Fibroblast of lung (primary cell): ENCODE data around the gene OLIG1. TPM values are rescaled to one million over a fixed set of nuclear protein-coding genes. Genes with fewer than 3 reads are reported as not detected.

Source experiments
- DNase-seq, 2 donors: peaks; one replicate each; pipeline versions ENCODE4 v3.0.0 to v3.0.0-alpha.2; 2010; ENCODE audit warnings: low read depth in 2 of 2
- H2AFZ ChIP-seq: 2 replicates; pipeline ENCODE4 v1.5.1; 2012; ENCODE audit warnings: low read length, control low read depth, inconsistent platforms
- H3K27ac ChIP-seq: 2 replicates; pipeline ENCODE4 v1.5.1; 2011; ENCODE audit warnings: low read length, control low read depth; ENCODE audit not compliant: insufficient read depth
- H3K27me3 ChIP-seq: 2 replicates; pipeline ENCODE4 v1.5.1; 2011; ENCODE audit warnings: mild to moderate bottlenecking, low read length; ENCODE audit not compliant: control insufficient read depth, insufficient read depth
- H3K36me3 ChIP-seq: 2 replicates; pipeline ENCODE4 v1.5.1; 2011; ENCODE audit warnings: low read length; ENCODE audit not compliant: control insufficient read depth, insufficient read depth
- H3K4me1 ChIP-seq: 2 replicates; pipeline ENCODE4 v1.5.1; 2011; ENCODE audit warnings: low read length; ENCODE audit not compliant: control insufficient read depth, insufficient read depth; ENCODE audit errors: extremely low read depth
- H3K4me2 ChIP-seq: 2 replicates; pipeline ENCODE4 v1.5.1; 2011; ENCODE audit warnings: low read length, control low read depth; ENCODE audit not compliant: insufficient read depth; ENCODE audit errors: extremely low read depth
- H3K4me3 ChIP-seq, 4 experiments: fragments of 200-600 bp in 1 of 4; sonication (generic) in 1 of 4; replicated peaks in 1 of 4; 2 replicates each; pipeline ENCODE4 v1.5.1; 2011 to 2016; ENCODE audit warnings: low read length in 4 of 4, low read depth in 3 of 4, mild to moderate bottlenecking in 3 of 4, control low read depth in 2 of 4, inconsistent platforms in 1 of 4, mixed read lengths in 1 of 4; ENCODE audit not compliant: insufficient read depth in 1 of 4; ENCODE audit errors: control extremely low read depth in 1 of 4
- H3K79me2 ChIP-seq: 2 replicates; pipeline ENCODE4 v1.5.1; 2012; ENCODE audit warnings: mild to moderate bottlenecking, low read length, inconsistent platforms; ENCODE audit not compliant: control insufficient read depth, insufficient read depth
- H3K9ac ChIP-seq: 2 replicates; pipeline ENCODE4 v1.5.1; 2011; ENCODE audit warnings: mild to moderate bottlenecking, low read length, control low read depth; ENCODE audit not compliant: insufficient read depth
- H3K9me3 ChIP-seq: 2 replicates; pipeline ENCODE4 v1.5.1; 2012; ENCODE audit warnings: low read depth, low read length; ENCODE audit not compliant: control insufficient read depth, insufficient read depth
- H4K20me1 ChIP-seq: 2 replicates; pipeline ENCODE4 v1.5.1; 2011; ENCODE audit warnings: low read length; ENCODE audit not compliant: control insufficient read depth, insufficient read depth; ENCODE audit errors: extremely low read depth
- EZH2 ChIP-seq: IDR thresholded peaks from 2 replicates; pipeline ENCODE4 v1.5.1; 2012; ENCODE audit warnings: low read length, control low read depth, mild to moderate bottlenecking; ENCODE audit errors: missing control alignments
- polyA plus RNA-seq, 2 donors: library from polyadenylated mRNA; depleted of rRNA in 1 of 2; stranded (reverse) in 1 of 2; unstranded in 1 of 2; fragments of >200 nt; gene quantifications; 2 replicates each; pipeline ENCODE4 v1.2.1, GENCODE V29; 2011 to 2012; ENCODE audit warnings: missing spikeins in 1 of 2
- total RNA-seq: library from RNA; depleted of rRNA; stranded (reverse); fragments of >200 nt; gene quantifications from 2 replicates; pipeline ENCODE4 v1.2.1, GENCODE V29; 2014
- TF ChIP-seq, protein P1 (sequence below), 2 donors: IDR thresholded peaks in 1 of 2; conservative IDR thresholded peaks in 1 of 2; 1 replicate in 1 of 2; 2 replicates in 1 of 2; pipeline ENCODE4 v1.5.1; 2011 to 2012; ENCODE audit warnings: low read length in 2 of 2, control low read depth in 1 of 2, inconsistent platforms in 1 of 2, low read depth in 1 of 2, mild to moderate bottlenecking in 1 of 2

Gene OLIG1
- total and polyA plus RNA-seq, 2 donors (not counting 1 experiment from before 2014, with no cell fraction given), result not detected

DNA sequence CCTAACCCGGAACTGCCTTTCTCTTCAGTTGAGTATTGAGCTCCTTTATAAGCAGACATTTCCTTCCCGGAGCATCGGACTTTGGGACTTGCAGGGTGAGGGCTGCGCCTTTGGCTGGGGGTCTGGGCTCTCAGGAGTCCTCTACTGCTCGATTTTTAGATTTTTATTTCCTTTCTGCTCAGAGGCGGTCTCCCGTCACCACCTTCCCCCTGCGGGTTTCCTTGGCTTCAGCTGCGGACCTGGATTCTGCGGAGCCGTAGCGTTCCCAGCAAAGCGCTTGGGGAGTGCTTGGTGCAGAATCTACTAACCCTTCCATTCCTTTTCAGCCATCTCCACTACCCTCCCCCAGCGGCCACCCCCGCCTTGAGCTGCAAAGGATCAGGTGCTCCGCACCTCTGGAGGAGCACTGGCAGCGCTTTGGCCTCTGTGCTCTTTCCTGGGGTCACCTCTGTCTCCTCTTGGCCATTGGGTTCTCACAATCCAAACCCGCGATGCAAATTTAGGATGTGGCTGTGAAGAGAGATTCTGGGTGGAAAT is 40.5 kb upstream of the OLIG1 start:
- Histone ChIP-seq H3K36me3 (no peaks in the 10 kb centered on the region), H2AFZ (no peak overlapping the region), H3K9me3 (no peaks in the 10 kb centered on the region), H4K20me1 (no peaks in the 10 kb centered on the region), H3K4me1 (no peaks in the 10 kb centered on the region), H3K27ac (no peak overlapping the region), H3K27me3 (peaks cover 90% of the 10 kb centered on the region), H3K9ac (no peak overlapping the region), H3K79me2 (no peaks in the 10 kb centered on the region), H3K4me3 (no peak overlapping the region), H3K4me2 (no peak overlapping the region)
- TF ChIP-seq, protein P1, sequence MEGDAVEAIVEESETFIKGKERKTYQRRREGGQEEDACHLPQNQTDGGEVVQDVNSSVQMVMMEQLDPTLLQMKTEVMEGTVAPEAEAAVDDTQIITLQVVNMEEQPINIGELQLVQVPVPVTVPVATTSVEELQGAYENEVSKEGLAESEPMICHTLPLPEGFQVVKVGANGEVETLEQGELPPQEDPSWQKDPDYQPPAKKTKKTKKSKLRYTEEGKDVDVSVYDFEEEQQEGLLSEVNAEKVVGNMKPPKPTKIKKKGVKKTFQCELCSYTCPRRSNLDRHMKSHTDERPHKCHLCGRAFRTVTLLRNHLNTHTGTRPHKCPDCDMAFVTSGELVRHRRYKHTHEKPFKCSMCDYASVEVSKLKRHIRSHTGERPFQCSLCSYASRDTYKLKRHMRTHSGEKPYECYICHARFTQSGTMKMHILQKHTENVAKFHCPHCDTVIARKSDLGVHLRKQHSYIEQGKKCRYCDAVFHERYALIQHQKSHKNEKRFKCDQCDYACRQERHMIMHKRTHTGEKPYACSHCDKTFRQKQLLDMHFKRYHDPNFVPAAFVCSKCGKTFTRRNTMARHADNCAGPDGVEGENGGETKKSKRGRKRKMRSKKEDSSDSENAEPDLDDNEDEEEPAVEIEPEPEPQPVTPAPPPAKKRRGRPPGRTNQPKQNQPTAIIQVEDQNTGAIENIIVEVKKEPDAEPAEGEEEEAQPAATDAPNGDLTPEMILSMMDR (conservative IDR thresholded peaks at IDR 0.05 in 1 of 2, IDR thresholded peaks at IDR 0.05 in 1 of 2; ENCODE audit: low read depth in 1 of 2, low read length in 2 of 2), result no peak
- no peak for DNase-seq

GRCh38 chr21:33029975-33030461 is 39.9 kb upstream of the OLIG1 start:
- no peak overlapping the region for H3K9ac ChIP-seq
- H3K79me2 ChIP-seq, result no peaks in the 10 kb centered on the region
- no peak for TF ChIP-seq EZH2
- TF ChIP-seq, protein P1 (conservative IDR thresholded peaks at IDR 0.05 in 1 of 2, IDR thresholded peaks at IDR 0.05 in 1 of 2; ENCODE audit: low read depth in 1 of 2, low read length in 2 of 2), result no peak
- no peaks in the 10 kb centered on the region for H3K4me1 ChIP-seq
- peaks cover 87% of the 10 kb centered on the region for H3K27me3 ChIP-seq
- no peaks in the 10 kb centered on the region for H4K20me1 ChIP-seq
- no peak for DNase-seq
- H2AFZ ChIP-seq, result no peak overlapping the region
- H3K27ac ChIP-seq, result no peak overlapping the region
- no peak overlapping the region for H3K4me2 ChIP-seq
- no peaks in the 10 kb centered on the region for H3K36me3 ChIP-seq
- no peaks in the 10 kb centered on the region for H3K9me3 ChIP-seq
- no peak overlapping the region for H3K4me3 ChIP-seq

- no peak for TF ChIP-seq EZH2
- TF ChIP-seq, protein P1 (conservative IDR thresholded peaks at IDR 0.05 in 1 of 2, IDR thresholded peaks at IDR 0.05 in 1 of 2; ENCODE audit: low read depth in 1 of 2, low read length in 2 of 2), result no peak
- Histone ChIP-seq H3K36me3 (no peaks in the 10 kb centered on the region), H3K27me3 (peaks cover 80% of the 10 kb centered on the region), H3K4me1 (no peaks in the 10 kb centered on the region), H3K4me3 (no peak overlapping the region), H3K27ac (no peak overlapping the region), H4K20me1 (no peaks in the 10 kb centered on the region), H3K4me2 (no peak overlapping the region), H3K9me3 (no peaks in the 10 kb centered on the region), H3K9ac (no peak overlapping the region), H3K79me2 (no peaks in the 10 kb centered on the region), H2AFZ (no peak overlapping the region)
- no peak for DNase-seq
Observed at GRCh38 chr21:33030633-33031032, 39.3 kb upstream of the OLIG1 start.
